T-helper 9 cell (primary cell): ENCODE results near the gene MSMP.

Experiments used
- DNase-seq: peaks from one replicate; pipeline ENCODE4 v3.0.0-alpha.2; 2020
- total RNA-seq, 2 donors: gene quantifications; one replicate each; lab custom pipeline; 2026; lab: John Stamatoyannopoulos, UW

MSMP gene, protein sequence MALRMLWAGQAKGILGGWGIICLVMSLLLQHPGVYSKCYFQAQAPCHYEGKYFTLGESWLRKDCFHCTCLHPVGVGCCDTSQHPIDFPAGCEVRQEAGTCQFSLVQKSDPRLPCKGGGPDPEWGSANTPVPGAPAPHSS
- total RNA-seq = 0 to 0.14 reads per million in 2 donors

GRCh38 chr9:35754264-35754663, at the start of gene MSMP:
Gene MSMP, minus strand, starts transcription at chr9:35754276. Its CDS starts 147 bp downstream, at chr9:35754129.
- no peak for DNase-seq

DNA sequence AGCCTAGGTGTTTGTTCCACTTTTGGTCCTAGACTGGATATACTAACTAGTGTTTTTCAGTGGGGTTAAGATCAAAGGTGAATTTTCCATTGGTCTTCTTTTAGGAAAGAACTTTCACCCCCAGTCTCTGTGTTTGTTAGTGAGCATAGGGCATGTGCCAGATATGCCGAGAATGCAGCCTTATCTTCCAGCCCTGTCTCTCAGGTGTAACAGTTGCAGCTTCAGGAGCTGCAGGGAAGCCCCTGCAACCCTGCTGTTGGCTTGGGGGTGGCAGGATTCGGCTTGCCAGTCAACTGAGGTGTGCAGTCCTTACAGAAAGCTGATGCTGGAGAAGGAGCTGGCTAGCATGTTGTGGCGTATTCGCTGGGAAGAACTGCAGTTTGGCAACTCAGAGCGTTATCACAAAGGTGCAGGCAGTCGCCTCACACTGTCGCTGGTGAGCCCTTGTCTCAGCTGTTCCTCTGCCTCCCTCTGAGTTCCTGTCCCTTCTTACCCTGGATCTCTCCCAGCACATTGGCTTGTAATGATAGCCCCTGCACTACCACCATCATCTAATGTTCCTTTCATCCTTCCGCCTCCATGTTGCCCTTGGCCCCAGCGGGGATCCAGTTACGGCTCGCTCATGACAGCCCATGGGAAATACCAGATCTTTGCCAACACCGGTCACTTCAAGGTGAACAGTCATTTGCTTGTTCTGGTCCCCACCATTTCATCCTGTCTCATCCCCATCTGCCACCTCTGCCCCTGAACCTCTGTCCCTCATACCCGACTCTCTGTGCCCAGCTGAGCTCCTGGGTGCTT, 47.5 kb upstream of the MSMP start:
- no peak for DNase-seq

GRCh38 chr9:35800530-35800929, 46.5 kb upstream of the MSMP start:
- DNase-seq = no peak

- DNase-seq = no peak
These were observed 44.7 kb upstream of the MSMP start for GRCh38 chr9:35798658-35799374.

GRCh38 chr9:35797311-35798109, 43.4 kb upstream of the MSMP start:
- no peak for DNase-seq

GRCh38 chr9:35795695-35796094, 41.6 kb upstream of the MSMP start:
- no peak for DNase-seq

DNA sequence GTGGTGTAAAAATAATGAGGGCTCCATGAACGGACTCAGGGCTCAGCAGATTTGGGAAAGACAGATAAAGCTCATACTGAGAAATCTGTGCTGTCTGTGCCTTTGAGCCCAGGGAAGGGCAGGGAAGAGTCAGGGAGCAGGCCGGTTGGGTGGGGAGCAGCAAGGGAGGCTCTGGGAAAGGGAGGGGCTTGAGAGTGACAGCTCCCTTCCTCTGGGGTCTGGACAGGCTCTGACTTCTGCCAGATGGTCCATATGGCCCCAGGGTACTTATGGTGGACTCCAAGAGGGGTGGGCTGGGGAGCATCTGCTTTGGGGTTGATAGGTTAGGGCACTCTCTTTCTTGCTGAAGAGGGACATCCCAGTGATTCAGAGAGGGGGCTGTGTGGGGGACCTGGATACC, 39.4 kb upstream of the MSMP start:
- no peak for DNase-seq

DNA sequence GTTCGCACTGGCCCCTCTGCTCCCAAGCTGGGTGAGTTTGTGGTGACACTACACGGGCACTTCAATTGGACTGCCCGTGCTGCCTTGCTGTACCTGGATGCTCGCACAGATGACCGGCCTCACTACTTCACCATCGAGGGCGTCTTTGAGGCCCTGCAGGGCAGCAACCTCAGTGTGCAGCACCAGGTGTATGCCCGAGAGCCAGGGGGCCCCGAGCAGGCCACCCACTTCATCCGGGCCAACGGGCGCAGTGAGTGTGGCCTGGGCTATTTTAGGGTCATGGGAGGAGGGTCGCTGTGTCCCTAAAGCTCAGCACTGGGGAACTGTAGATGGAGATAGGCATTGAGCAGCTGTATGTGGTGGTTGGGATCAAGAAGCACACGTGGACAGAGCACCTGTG, 38.8 kb upstream of the MSMP start:
- DNase-seq = no peak

- DNase-seq = no peak
These were observed 38.1 kb upstream of the MSMP start for GRCh38 chr9:35792024-35792813.

DNA sequence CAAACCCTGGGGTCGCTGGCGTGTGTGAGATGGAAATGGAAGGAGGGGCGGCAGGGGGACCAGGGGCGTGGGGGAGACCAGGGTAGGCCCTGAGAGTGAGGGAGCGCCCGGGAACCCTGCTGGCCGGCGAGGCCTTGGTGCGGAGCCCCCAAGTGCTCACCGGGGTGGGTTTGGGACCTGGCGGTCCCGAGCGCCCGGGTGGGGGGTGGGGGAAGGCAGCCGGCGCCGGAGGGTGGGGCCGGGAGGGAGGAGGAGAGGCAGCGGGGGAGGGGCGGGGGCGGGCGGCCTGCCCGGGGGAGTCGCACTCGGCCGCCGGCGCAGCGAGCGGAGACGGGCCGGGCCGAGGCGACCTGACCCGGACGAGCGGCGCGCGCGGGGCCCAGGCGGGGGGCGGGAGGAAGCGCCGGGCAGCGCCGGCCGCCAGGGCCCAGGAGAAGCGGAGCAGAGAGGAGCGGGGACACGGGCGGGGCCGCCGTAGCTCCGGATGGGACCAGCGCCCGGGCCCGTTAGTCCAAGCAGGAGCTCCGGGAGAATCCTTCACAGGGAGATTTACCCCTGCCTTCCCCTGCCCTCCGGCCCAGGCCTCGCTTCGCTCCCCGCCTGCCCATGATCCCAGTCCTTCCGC, 37.3 kb upstream of the MSMP start, which contains the start of gene NPR2:
NPR2 (plus strand) TSS at position 295 of the 625 bp plus-strand sequence. CDS start 818 bp downstream, outside the sequence.
- DNase-seq = no peak

DNA sequence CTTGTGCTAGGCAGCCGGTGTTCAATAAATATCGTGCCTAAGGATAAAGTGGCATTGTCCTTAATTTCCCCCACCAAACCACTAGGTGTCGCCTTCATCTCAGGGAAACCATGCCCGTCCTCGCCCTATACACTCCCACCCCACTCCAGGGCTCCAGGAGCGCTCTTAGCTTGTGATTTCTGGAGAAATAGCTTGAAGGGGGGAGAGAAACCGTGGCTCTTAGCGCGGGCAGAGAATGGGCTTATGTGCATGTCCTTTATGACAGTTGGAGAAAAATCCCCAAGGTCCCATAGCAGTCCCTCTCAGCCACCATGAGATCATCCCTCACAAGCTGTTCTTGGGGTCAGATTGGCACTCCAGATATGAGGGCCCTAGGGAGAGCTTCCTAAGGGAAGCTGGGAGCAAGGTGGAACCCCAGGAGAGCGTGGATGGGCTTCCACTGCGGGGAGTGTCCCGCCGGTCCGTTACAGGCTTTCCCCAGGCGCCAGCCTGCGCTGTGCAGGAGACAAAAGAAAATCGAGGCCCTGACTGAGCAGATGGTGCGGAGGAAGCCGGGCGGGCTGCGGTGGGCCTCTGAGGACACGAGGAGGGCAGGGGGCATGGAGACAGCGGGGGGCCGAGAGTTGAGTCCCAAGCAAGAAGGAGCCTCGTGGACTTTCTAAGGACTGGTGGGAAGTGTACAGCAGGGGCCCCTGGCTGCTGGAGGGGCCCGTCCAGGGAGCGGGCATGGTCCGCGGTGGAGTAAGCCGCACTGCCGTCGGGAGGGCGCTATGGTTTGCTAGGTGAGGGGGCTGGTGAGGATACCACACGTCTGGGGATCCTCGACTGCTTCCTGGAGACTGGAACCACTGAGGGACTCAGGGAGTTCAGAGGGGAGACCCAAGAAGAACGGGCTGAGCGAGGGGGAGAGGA, 36.6 kb upstream of the MSMP start:
- peak; percentile 49 for DNase-seq

DNA sequence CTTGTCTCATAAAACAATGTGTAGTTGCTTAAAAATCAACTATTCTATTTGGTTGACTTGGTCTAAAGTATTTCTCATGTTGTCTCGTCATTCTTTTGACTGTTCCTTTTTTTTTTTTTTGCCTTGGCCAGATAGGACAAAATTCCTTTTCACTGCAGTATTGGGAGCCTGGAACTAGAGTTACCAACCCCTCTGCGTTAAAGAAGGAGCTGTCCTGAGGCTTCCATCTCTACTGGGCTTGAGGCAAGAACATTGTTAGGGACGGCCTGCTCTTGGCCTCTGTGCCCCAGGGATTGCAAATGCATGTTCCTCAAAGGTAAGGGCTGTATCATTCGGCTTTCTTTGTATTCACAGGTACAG, 35.9 kb upstream of the MSMP start:
- no peak for DNase-seq

DNA sequence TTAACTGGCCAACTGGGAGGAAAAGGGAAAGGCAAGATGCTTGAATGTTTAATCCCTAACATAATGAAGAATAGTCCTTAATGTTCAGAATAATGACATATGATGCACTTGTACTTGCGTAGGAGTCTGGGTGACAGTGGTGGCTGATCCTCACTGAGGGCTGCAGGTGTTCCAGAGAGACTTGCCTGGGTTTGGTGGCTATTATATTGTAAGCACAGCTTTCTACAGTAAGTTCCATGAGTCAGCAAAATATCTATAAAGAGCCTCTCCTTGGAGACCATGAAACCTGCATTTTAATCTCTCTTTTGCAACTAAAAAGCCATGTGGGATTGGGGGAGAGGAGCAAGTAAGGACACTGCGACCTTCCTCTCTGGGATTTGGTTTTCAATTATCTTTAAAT, 35.5 kb upstream of the MSMP start:
- no peak for DNase-seq

- no peak for DNase-seq
These were observed 29.3 kb upstream of the MSMP start for GRCh38 chr9:35783418-35783817.

- no peak for DNase-seq
These were observed 27.0 kb upstream of the MSMP start for GRCh38 chr9:35781066-35781465.

DNA sequence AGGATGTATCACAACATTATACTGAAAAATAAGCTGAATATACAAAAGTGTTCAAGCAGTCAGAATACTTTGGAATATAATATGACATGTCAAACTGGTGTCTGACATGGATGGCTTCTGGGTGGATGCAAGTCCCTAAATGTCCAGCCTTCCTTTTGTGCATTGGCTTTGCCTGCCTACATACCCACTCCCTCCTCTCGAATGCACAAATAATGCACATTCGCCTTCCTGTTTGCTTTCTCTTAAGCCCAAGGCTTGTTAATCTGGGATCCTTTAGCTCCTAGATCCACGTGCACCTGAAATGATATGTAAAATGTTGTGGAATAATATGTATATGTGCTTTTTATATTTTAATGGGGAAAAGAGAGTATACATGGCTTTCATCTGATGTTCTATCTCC, 24.4 kb upstream of the MSMP start:
- no peak for DNase-seq

DNA sequence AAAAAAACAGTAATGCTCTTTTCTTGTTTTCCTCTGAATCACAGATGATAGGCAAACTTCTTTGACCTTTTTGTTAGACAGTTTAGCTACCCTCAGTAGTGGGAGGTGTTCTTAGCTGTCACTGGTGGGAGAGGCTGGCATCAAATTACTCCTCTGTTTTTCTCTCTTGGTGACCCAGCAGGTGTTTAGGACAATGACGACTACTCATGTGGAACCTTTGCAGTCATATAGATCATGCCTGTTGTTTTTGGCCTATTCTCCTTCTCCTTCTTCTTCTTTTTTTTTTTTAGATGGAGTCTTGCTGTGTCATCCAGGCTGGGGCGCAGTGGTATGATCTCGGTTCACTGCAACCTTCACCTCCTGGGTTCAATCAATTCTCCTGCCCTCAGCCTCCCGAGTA, 21.9 kb upstream of the MSMP start:
- no peak for DNase-seq

DNA sequence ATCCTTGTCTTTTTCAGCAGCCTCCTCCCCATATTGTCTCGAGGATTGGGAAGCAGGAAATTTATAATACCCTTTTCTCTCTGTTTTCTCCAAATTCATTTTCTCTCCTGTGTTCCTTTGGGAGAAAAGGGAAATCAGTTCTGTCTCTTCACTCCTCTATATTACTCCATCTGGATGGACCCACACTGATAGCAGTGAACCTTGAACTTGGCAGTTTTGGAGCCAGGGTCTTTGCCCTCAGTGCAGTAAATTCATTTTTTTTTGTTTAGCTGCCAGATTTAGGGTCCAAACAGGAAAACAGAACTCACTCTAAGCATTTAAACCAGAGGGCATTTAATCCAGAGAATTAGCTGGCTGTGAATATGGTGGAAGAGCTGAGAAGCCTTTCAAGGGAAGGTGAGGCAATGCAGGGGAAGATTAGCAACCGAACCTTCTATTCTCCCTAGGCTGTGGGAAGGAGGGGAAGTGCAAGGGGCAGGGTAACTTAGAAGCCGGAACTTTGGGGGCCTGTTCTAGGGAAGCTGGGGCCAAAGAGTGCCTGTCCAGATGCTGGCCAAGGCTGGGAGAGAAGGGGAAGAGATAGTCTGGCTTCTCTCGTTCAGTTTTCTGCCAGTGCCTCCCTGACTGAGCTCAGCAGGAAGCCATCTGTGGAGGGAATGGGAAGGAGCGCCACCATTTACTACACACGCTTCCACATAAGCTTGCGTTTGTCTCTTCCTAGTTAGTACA, 21.0 kb upstream of the MSMP start:
- DNase-seq = no peak

GRCh38 chr9:35771943-35772342, 17.9 kb upstream of the MSMP start:
- no peak for DNase-seq

GRCh38 chr9:35771534-35771933, 17.5 kb upstream of the MSMP start:
- no peak for DNase-seq
